Activated naive CD8-positive, alpha-beta T cell treated with anti-CD3 and anti-CD28 coated beads, Interleukin-2, amount 50 U/mL, for 16 hours (primary cell): Measurements from ENCODE around the gene ACTN1.

Experiments used
- DNase-seq: peaks from one replicate; pipeline ENCODE4 v3.0.0-alpha.2; 2020; ENCODE audit warnings: low read depth, low spot score

The ACTN1 gene

DNA sequence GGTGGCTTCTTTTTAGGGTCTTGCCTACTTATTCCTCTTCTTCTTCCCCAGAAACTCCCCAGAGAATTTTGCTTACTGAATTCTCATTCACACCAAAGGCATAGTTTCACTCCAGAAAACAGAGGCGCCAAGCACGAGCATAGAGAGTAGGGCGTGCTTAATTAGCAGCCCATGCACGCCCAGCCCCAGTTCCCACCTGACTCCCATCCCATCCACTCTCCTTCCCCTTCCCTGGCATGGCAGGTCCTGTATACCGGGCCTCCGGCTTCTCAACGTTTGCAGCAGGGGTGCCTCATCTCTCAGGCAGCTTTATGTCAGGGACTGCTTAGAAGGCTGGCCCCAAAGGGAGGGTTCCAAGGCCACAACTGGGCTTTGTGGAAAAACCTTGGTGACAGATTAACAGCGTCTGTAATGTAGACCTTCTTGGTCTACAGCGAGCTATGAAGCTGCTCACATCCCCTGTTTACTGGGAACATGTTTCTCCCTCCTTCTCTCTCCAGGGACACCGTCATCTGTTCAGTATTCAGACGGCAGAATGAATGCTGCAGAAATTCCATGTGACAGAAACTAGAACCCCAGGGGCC, 62.7 kb downstream of the ACTN1 start:
- no peak for DNase-seq

DNA sequence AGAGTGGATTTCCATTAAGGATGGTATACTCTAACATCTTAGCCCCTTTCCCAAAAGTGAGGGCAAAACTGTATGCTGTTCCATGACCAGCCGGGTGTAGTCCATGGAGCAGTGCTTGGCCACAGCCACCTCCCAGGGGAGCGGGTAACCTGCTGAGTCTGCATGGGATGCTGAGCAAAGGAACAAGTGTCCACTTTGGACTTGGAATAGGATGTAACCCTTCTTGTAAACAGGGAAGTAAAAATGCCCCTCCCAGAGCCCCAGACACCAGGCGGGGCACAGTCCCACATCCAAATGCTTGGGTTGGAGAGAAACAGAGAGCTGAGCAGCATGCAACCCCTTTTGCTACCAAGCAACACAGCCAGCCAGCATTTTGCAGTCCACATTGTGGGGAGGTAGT, 65.6 kb downstream of the ACTN1 start:
- no peak for DNase-seq

GRCh38 chr14:68911594-68912227, 67.4 kb downstream of the ACTN1 start:
- peak; percentile 75 for DNase-seq

- DNase-seq, result no peak
These were observed 68.6 kb downstream of the ACTN1 start for GRCh38 chr14:68910540-68910939.

- no peak for DNase-seq
These were observed 70.3 kb downstream of the ACTN1 start for GRCh38 chr14:68908803-68909202.

GRCh38 chr14:68908201-68908600, 70.9 kb downstream of the ACTN1 start:
- DNase-seq, result no peak

DNA sequence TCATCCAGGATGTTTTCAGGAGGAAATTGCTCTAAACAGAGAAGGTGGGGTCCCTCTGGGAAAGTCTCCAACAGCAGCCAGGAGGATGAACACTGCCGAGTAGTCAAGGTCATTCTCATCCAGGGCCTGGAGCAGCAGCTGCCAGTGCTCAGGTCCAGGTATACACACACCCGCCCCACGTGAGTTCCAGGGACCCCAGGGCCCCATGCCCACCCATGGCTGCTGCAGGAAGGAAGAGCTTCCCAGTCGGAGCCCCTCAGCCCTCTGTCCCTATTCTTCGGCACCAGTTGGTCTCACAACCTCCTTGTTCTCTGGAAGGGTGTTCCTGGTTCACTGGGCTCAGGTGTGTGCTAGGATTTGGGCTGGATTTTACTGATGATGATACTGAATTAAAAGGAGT, 72.7 kb downstream of the ACTN1 start:
- DNase-seq, result no peak

DNA sequence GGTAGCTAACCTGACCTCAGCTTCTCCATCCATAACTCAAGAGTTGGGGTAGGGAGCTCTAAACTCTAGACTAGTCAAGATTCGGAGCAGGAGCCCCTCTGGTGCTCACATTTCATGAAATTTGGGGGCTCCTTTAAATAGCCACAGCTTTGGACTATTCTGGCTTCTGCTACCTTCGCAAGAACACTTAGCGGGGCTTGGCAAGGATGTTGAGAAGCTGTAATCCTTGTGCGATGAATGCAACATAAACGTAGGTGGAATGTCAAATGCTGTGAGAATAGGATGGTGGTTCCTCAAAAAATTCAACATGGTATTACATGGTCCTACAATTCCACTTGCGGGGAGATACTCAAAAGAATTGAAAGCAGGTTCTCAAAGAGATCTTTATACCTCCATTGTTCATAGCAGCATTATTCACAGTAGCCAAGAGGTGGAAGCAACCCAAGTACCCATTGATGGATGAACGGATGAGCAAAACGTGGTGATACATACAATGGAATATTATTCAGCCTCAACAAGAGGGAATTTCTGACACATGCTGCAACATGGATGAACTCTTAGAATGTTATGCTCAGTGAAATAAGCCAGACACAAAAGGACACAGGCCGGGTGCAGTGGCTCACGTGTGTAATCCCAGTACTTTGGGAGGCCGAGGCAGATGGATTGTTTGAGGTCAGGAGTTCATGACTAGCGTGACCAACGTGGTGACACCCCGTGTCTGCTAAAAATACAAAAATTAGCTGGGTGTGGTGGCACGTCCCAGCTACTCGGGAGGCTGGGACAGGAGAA, 73.8 kb downstream of the ACTN1 start:
- no peak for DNase-seq

GRCh38 chr14:68902357-68902756, 76.7 kb downstream of the ACTN1 start:
- DNase-seq, result no peak

GRCh38 chr14:68899033-68899603, 80.0 kb downstream of the ACTN1 start:
- DNase-seq, result no peak

DNA sequence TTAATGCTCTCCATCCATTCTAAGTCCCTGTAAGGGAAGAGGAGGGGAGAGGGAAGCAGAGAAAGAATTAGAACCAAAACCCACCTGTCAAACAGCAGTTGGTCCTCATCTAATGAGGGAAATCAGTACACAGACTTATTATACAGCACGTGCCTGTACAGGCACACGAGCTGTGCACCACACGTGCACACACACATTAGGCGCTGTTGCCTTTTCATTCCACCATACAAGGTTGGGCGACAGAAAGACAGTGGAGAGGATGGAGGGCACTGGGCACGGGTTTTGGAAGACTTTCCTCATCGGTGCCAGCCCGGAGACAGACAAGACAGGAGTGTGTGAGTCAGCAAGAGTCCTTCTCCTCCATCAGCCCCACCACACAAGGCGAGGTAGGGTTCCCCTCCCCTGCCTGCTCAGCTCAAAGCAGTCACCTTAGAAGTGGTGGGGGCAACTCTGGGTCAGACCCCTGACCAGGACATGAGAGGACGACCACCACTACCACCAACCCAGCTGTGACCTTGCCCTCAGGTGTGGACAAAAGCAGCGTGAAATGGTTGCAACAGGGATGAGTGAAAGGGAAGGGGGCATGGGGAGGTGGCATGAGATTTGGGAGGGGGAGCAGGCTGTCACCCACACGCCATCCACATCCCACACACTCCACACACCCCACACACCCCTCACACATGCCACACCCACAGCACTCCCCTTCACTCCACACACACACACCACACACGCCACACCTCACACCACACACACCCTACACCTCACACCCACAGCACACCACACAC, 80.7 kb downstream of the ACTN1 start:
- no peak for DNase-seq

DNA sequence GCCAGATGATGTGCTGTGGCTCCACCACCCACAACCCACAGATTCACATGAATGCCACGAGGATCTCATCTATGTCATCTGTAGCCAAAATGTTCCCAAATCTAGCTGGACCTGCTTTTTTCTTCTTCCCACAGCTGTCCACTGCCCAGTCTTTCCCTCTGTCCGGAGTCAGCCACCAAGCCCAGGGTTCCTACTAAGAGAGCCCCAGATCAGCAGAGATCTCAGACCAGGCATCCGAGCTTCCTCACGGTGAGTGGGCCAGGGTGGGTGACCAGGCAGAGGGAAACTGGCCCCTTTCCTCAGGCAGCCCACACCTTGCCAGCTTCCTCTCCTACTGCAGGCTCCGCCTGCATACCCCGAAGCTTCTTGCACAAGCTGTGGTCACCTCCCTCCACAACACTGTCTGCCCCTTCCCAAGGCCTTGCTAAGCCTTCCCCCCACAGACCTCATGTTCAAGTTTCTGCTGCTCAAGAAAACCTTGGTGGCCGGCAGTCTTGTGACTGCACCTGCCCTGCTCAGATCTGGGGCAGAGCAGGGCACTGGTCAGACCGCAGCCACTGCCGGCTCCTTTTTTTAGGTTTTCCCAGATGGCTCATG, 81.4 kb downstream of the ACTN1 start:
- no peak for DNase-seq

DNA sequence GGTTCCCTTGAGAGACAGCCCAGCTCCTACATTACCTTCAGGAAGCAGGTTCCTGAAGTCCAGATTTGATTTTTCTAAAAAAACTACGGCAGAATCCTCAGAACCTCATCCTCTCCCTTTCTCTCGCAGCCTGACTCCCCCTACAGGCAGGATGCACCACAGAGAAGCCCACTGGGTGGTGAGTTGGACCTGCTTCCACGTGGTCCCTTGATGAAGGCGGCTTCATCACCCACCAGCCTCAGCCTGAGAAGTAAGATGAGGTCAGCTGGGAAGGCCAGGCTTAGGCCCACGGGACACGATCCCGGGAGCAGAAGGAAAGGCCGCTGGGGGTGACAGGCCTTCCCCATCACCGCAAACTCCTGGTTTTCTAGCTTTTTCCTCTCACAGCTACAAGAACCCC, 83.0 kb downstream of the ACTN1 start:
- DNase-seq, result no peak

GRCh38 chr14:68894802-68895703, 84.0 kb downstream of the ACTN1 start:
- no peak for DNase-seq

- no peak for DNase-seq
These were observed 85.0 kb downstream of the ACTN1 start for GRCh38 chr14:68894123-68894522.

- no peak for DNase-seq
These were observed 85.5 kb downstream of the ACTN1 start for GRCh38 chr14:68893566-68893965.

- no peak for DNase-seq
These were observed 86.1 kb downstream of the ACTN1 start for GRCh38 chr14:68892961-68893360.

GRCh38 chr14:68891851-68892660, 87.0 kb downstream of the ACTN1 start:
- DNase-seq, result no peak

DNA sequence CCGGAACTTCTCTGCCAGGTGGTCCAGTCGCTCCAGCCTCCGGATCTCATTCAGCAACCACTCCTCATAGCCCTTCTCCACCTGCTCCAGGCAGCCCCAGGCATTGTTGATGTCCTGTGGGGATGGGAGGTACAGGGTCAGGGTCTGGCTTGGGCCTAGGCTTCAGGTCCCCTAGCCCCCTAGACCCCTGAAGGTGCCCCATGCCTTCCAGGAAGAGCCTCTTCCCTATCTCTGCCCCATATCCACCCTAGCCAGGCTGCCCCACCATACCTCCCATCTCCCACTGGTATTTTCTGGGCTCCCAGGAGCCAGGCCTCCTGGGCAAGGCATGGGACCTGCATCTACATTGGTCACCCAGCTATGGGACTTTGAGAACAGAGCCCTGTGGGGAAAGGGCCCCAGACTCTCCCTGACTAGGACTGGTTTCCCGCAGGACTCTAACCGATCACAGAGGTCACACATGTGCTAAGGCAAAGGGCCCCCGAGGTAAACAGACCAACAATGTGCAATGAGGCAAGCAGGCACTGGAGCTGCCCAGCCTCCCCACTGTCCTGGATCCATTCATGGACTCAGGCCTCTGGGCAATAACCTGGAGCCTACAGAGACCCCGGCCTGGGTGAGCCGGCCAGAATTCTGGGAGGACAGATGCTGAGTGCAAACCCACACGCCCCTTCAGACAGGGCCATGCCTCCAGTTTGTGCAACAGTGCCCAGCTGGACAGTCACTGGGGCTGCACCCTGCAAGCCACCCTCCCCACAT, 88.8 kb downstream of the ACTN1 start:
- no peak for DNase-seq
